Type B pancreatic cell (in vitro differentiated cells): Measurements from ENCODE around the gene LGI4. TPM values are rescaled to one million over a fixed set of nuclear protein-coding genes. Genes with fewer than 3 reads are reported as not detected.

Experiments used
- DNase-seq: peaks from one replicate; pipeline ENCODE4 v3.0.0; 2021; ENCODE audit warnings: mixed read lengths; ENCODE audit not compliant: unreplicated experiment; ENCODE audit errors: extremely low spot score
- H3K27ac Mint-ChIP-seq: 2 replicates; pipeline ENCODE4 v1.8.0; 2021; ENCODE audit warnings: mild to moderate bottlenecking, mixed read lengths
- H3K27me3 Mint-ChIP-seq: 2 replicates; pipeline ENCODE4 v1.8.0; 2021; ENCODE audit warnings: mixed read lengths
- H3K36me3 Mint-ChIP-seq: 2 replicates; pipeline ENCODE4 v1.8.0; 2021; ENCODE audit warnings: mixed read lengths
- H3K4me1 Mint-ChIP-seq: one replicate; pipeline ENCODE4 v1.8.0; 2021; ENCODE audit warnings: mixed read lengths; ENCODE audit not compliant: unreplicated experiment
- H3K4me3 Mint-ChIP-seq: 2 replicates; pipeline ENCODE4 v1.8.0; 2021; ENCODE audit warnings: mild to moderate bottlenecking, mixed read lengths
- H3K9me3 Mint-ChIP-seq: 2 replicates; pipeline ENCODE4 v1.8.0; 2021; ENCODE audit warnings: mixed read lengths
- CTCF ChIP-seq: fragments of 200-600 bp; sonication (generic); conservative IDR thresholded peaks from 2 replicates; pipeline ENCODE4 v1.5.0; 2021; ENCODE audit warnings: antibody characterized with exemption, mild to moderate bottlenecking
- total RNA-seq: library from RNA; stranded (reverse); gene quantifications from 2 replicates; pipeline ENCODE4 v1.2.1, GENCODE V29; 2021; ENCODE audit warnings: low replicate concordance

Gene LGI4
- total RNA-seq, 1 donor from 2014 or later = 2.2 TPM

- Mint-ChIP-seq H3K27ac (no peak overlapping the region), H3K36me3 (no peaks in the 10 kb centered on the region), H3K4me1 (no peaks in the 10 kb centered on the region), H3K27me3 (peaks cover 6% of the 10 kb centered on the region), H3K9me3 (no peaks in the 10 kb centered on the region), H3K4me3 (no peak overlapping the region)
- no peak for TF ChIP-seq CTCF
- no peak for DNase-seq
Measured at GRCh38 chr19:35079826-35080225, 55.0 kb downstream of the LGI4 start.

GRCh38 chr19:35077411-35078223, 57.2 kb downstream of the LGI4 start:
- no peak for DNase-seq
- H3K4me3 Mint-ChIP-seq = no peak overlapping the region
- H3K4me1 Mint-ChIP-seq = no peaks in the 10 kb centered on the region
- no peaks in the 10 kb centered on the region for H3K9me3 Mint-ChIP-seq
- H3K36me3 Mint-ChIP-seq = no peaks in the 10 kb centered on the region
- H3K27ac Mint-ChIP-seq = no peak overlapping the region
- H3K27me3 Mint-ChIP-seq = peaks cover 6% of the 10 kb centered on the region
- no peak for TF ChIP-seq CTCF

GRCh38 chr19:35076657-35077056, 58.2 kb downstream of the LGI4 start:
- Mint-ChIP-seq H3K9me3 (no peaks in the 10 kb centered on the region), H3K4me1 (no peaks in the 10 kb centered on the region), H3K27ac (no peak overlapping the region), H3K4me3 (no peak overlapping the region), H3K27me3 (peaks cover 6% of the 10 kb centered on the region), H3K36me3 (no peaks in the 10 kb centered on the region)
- DNase-seq = no peak
- TF ChIP-seq CTCF = no peak

GRCh38 chr19:35076026-35076370, 58.9 kb downstream of the LGI4 start:
- no peak overlapping the region for H3K4me3 Mint-ChIP-seq
- no peak for DNase-seq
- peaks cover 6% of the 10 kb centered on the region for H3K27me3 Mint-ChIP-seq
- H3K9me3 Mint-ChIP-seq = no peaks in the 10 kb centered on the region
- no peak overlapping the region for H3K27ac Mint-ChIP-seq
- no peak for TF ChIP-seq CTCF
- H3K4me1 Mint-ChIP-seq = no peaks in the 10 kb centered on the region
- no peaks in the 10 kb centered on the region for H3K36me3 Mint-ChIP-seq

GRCh38 chr19:35075202-35076025, 59.4 kb downstream of the LGI4 start:
- no peaks in the 10 kb centered on the region for H3K9me3 Mint-ChIP-seq
- H3K4me1 Mint-ChIP-seq = no peaks in the 10 kb centered on the region
- no peak for DNase-seq
- peaks cover 6% of the 10 kb centered on the region for H3K27me3 Mint-ChIP-seq
- H3K36me3 Mint-ChIP-seq = no peaks in the 10 kb centered on the region
- TF ChIP-seq CTCF = no peak
- no peak overlapping the region for H3K27ac Mint-ChIP-seq
- H3K4me3 Mint-ChIP-seq = no peak overlapping the region

Other genes with a start within 250 kb of the LGI4 start
- gene ZNF30, start 208.2 kb downstream of the LGI4 start, total RNA-seq = 4.0 and 6.9 TPM in 2 replicates
- gene ZNF792, start 170.8 kb downstream of the LGI4 start, total RNA-seq = 5.8 and 6.5 TPM in 2 replicates
- gene GRAMD1A, start 134.7 kb downstream of the LGI4 start, total RNA-seq = 35.2 and 79.6 TPM in 2 replicates
- gene SCN1B, start 104.6 kb downstream of the LGI4 start, total RNA-seq = 0.88 and 1.1 TPM in 2 replicates
- 15.1 and 17.1 TPM in 2 replicates for gene HPN, start 93.3 kb downstream of the LGI4 start, total RNA-seq
- 77.5 and 157 TPM in 2 replicates for gene FXYD3, start 19.2 kb downstream of the LGI4 start, total RNA-seq
- 2.0 and 5.3 TPM in 2 replicates for gene FXYD1, start 3.8 kb upstream of the LGI4 start, total RNA-seq
- 1.5 TPM in 1 of 2 replicates, not detected in the other for gene FXYD7, start 8.2 kb upstream of the LGI4 start, total RNA-seq
- gene FXYD5, start 19.7 kb upstream of the LGI4 start, total RNA-seq = 24.2 and 92.8 TPM in 2 replicates
- gene FAM187B, start 93.7 kb upstream of the LGI4 start, total RNA-seq = not detected in 2 replicates
- 78.5 and 155 TPM in 2 replicates for gene LSR, start 113.9 kb upstream of the LGI4 start, total RNA-seq
- gene USF2, start 133.9 kb upstream of the LGI4 start, total RNA-seq = 107 and 133 TPM in 2 replicates
- gene HAMP, start 147.5 kb upstream of the LGI4 start, total RNA-seq = 0.59 and 1.2 TPM in 2 replicates
- gene MAG, start 157.1 kb upstream of the LGI4 start, total RNA-seq = 2.1 TPM in 1 of 2 replicates, not detected in the other
- 0.92 and 2.1 TPM in 2 replicates for gene CD22, start 194.1 kb upstream of the LGI4 start, total RNA-seq
- gene FFAR1, start 212.8 kb upstream of the LGI4 start, total RNA-seq = 2.1 and 2.7 TPM in 2 replicates
- gene FFAR3, start 223.4 kb upstream of the LGI4 start, total RNA-seq = 0.34 and 0.45 TPM in 2 replicates
- not detected in 2 replicates for gene GPR42, start 236.0 kb upstream of the LGI4 start, total RNA-seq